ENCODE measurements around the gene SLC6A2.

DNA sequence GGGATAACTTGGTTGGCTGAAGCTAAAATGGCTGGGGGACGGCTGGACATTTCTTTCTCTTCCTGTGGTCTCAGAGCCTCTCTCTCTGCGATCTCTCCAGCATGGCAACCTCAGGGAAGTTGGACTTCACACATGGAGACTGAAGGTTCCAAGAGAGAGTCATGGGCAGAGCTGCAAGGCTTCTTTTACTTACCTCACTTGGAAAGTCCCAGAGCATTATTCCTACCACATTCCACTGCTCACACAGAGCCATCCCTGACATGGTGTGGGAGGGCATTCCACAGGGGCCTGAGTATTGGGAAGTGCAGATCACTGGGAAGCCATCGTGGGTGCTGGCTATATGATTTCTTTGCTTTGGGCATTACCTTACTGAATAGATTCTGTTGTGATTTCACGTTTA, 9.8 kb upstream of the SLC6A2 start:
- TF ChIP-seq POLR2AphosphoS5 (IDR thresholded peaks at IDR 0.05; ENCODE audit: low read depth, low read length) (no peak), POLR2A (IDR thresholded peaks at IDR 0.05; ENCODE audit: low read depth, low read length) (no peak), TAF1 (IDR thresholded peaks at IDR 0.05; ENCODE audit: low read depth, low read length) (no peak), SPI1 (IDR thresholded peaks at IDR 0.05; ENCODE audit: low read depth, low read length) (no peak), POU2F2 (IDR thresholded peaks at IDR 0.05; ENCODE audit: low read depth, low read length) (no peak), PAX5 (IDR thresholded peaks at IDR 0.05; ENCODE audit: insufficient read depth, low read length, severe bottlenecking) (no peak)
